AG09319 (cell line): ENCODE results near the gene CELF6.

Experiments
- DNase-seq: peaks from one replicate; pipeline ENCODE4 v3.0.0-alpha.2; 2010; ENCODE audit warnings: low read depth; ENCODE audit errors: extremely low read depth
- CTCF ChIP-seq: IDR thresholded peaks from 2 replicates; pipeline ENCODE4 v1.5.1; 2011; ENCODE audit warnings: low read depth, mild to moderate bottlenecking, inconsistent platforms, low read length, moderate library complexity

The CELF6 gene

GRCh38 chr15:72319985-72320671, at the start of gene CELF6:
Gene CELF6 (minus strand): TSS chr15:72320157. CDS start chr15:72319874, 283 bp downstream.
- no peak for DNase-seq
- TF ChIP-seq CTCF, result no peak

GRCh38 chr15:72368899-72369298, 48.9 kb upstream of the CELF6 start:
- no peak for TF ChIP-seq CTCF
- DNase-seq, result no peak

- TF ChIP-seq CTCF, result no peak
- no peak for DNase-seq
Observed at GRCh38 chr15:72368325-72368724, 48.4 kb upstream of the CELF6 start.

GRCh38 chr15:72365844-72366243, 45.9 kb upstream of the CELF6 start:
- no peak for TF ChIP-seq CTCF
- no peak for DNase-seq

GRCh38 chr15:72361176-72361575, 41.2 kb upstream of the CELF6 start:
- TF ChIP-seq CTCF, result no peak

GRCh38 chr15:72358650-72359171, 38.8 kb upstream of the CELF6 start:
- DNase-seq, result peak; percentile 54
- no peak for TF ChIP-seq CTCF

More at GRCh38 chr15:72361176-72361575, 41.2 kb upstream of the CELF6 start:
- DNase-seq, result no peak

GRCh38 chr15:72358121-72358520, 38.2 kb upstream of the CELF6 start:
- no peak for TF ChIP-seq CTCF
- DNase-seq, result no peak
